Right ventricle myocardium superior (tissue), 1 donor: Measurements from ENCODE around the gene FAM47E. TPM values are rescaled to one million over a fixed set of nuclear protein-coding genes. Genes with fewer than 3 reads are reported as not detected.
A peak's percentile ranks its signal among the peaks of the same experiment; 100 is the strongest.
"Not testable (repeated sequence)": the region's sequence is repeated elsewhere in the genome, so short reads cannot be mapped to it uniquely, and the experiment has no call there.

Source experiments
- ATAC-seq: fragments of 200-7000 bp; cut with Tn5 transposase; one replicate; pipeline ENCODE4 v1.9.1; 2020; ENCODE audit warnings: mild to moderate bottlenecking; ENCODE audit not compliant: poor library complexity
- DNase-seq: peaks from one replicate; pipeline ENCODE4 v3.0.0-alpha.2; 2020
- intact Hi-C: fragments of 100-400 bp; cut with DNase I; formaldehyde crosslinking; loops from one replicate; pipeline ENCODE4 v1.11.2; 2022
- total RNA-seq: library from RNA; stranded (reverse); fragmentation: NEBNext Ultra II Directional; extraction: Animal tissue kit (Norgen Biotek cat#: 25700); gene quantifications from one replicate; pipeline ENCODE4 v1.2.1, GENCODE V29; 2021
- donor health status: DM: no; HTN: yes; CAD: no; lungs with severe emphysema.

Gene FAM47E
- total RNA-seq, 1 donor from 2014 or later: 2.0 TPM

- peak; percentile 22 for ATAC-seq
Observed at GRCh38 chr4:76282941-76283689, 31.6 kb downstream of the FAM47E start.

GRCh38 chr4:76283900-76284299 is 32.4 kb downstream of the FAM47E start:
- no peak for DNase-seq
- no peak for ATAC-seq
- intact Hi-C loops: no loop called here

More at GRCh38 chr4:76282941-76283689, 31.6 kb downstream of the FAM47E start:
- intact Hi-C loops: no loop called here
- DNase-seq: no peak

GRCh38 chr4:76287811-76288210 is 36.3 kb downstream of the FAM47E start:
- DNase-seq, intact Hi-C loops, ATAC-seq: not testable (repeated sequence)

GRCh38 chr4:76292730-76293129 is 41.2 kb downstream of the FAM47E start:
- intact Hi-C loops: no loop called here
- no peak for DNase-seq

GRCh38 chr4:76293772-76294171 is 42.3 kb downstream of the FAM47E start:
- ATAC-seq (peak; percentile 79), DNase-seq (no peak)
- intact Hi-C loops: no loop called here

More at GRCh38 chr4:76292730-76293129, 41.2 kb downstream of the FAM47E start:
- ATAC-seq: no peak

GRCh38 chr4:76296286-76296820 is 44.8 kb downstream of the FAM47E start:
- ATAC-seq (no peak), DNase-seq (no peak)
- intact Hi-C loops: no loop called here

GRCh38 chr4:76298227-76298626 is 46.7 kb downstream of the FAM47E start:
- ATAC-seq: no peak
- intact Hi-C loops: no loop called here
- DNase-seq: no peak

- DNase-seq (peak; percentile 57), ATAC-seq (peak; percentile 42)
- intact Hi-C loops: loop anchor here (10.0 kb wide), 1 partner anchor 115 kb away; no protein-coding TSS in a partner anchor
Observed at GRCh38 chr4:76300012-76300411, 48.5 kb downstream of the FAM47E start.

- DNase-seq (no peak), ATAC-seq (peak; percentile 25)
- intact Hi-C loops: loop anchor here (10.0 kb wide), 1 partner anchor 116 kb away; no protein-coding TSS in a partner anchor
Observed at GRCh38 chr4:76301068-76301774, 49.7 kb downstream of the FAM47E start.

GRCh38 chr4:76301775-76302162 is 50.2 kb downstream of the FAM47E start:
- ATAC-seq (no peak), DNase-seq (no peak)
- intact Hi-C loops: loop anchor here (10.0 kb wide), 1 partner anchor 117 kb away; no protein-coding TSS in a partner anchor

- ATAC-seq (no peak), DNase-seq (no peak)
- intact Hi-C loops: loop anchor here (10.0 kb wide), 1 partner anchor 118 kb away; no protein-coding TSS in a partner anchor
Observed at GRCh38 chr4:76302826-76303438, 51.4 kb downstream of the FAM47E start.

- DNase-seq (no peak), ATAC-seq (no peak)
- intact Hi-C loops: loop anchor here (10.0 kb wide), 1 partner anchor 120 kb away; no protein-coding TSS in a partner anchor
Observed at GRCh38 chr4:76305033-76305687, 53.6 kb downstream of the FAM47E start.

GRCh38 chr4:76305971-76306881 is 54.7 kb downstream of the FAM47E start, which contains the start of gene STBD1:
TSS of gene STBD1 (plus strand) at chr4:76306733. CDS start at chr4:76306770, 37 bp downstream.
- intact Hi-C loops: loop anchor here (10.0 kb wide), 1 partner anchor 121 kb away; no protein-coding TSS in a partner anchor
- peak; percentile 87 for ATAC-seq
- peak; percentile 90 for DNase-seq

GRCh38 chr4:76306882-76307659 is 55.5 kb downstream of the FAM47E start:
- intact Hi-C loops: loop anchor here (10.0 kb wide), 1 partner anchor 122 kb away; no protein-coding TSS in a partner anchor
- ATAC-seq: peak; percentile 67
- peak; percentile 72 for DNase-seq

- DNase-seq (peak; percentile 71), ATAC-seq (peak; percentile 10)
- intact Hi-C loops: loop anchor here (10.0 kb wide), 1 partner anchor 123 kb away; no protein-coding TSS in a partner anchor
Observed at GRCh38 chr4:76307660-76308014, 56.1 kb downstream of the FAM47E start.

- intact Hi-C loops: loop anchor here (10.0 kb wide), 1 partner anchor 124 kb away; no protein-coding TSS in a partner anchor
- DNase-seq (peak; percentile 78), ATAC-seq (peak; percentile 69)
Observed at GRCh38 chr4:76308548-76308947, 57.0 kb downstream of the FAM47E start.
